Lung (tissue), 16 donors: ENCODE measurements around the gene DYNAP. TPM values are rescaled to one million over a fixed set of nuclear protein-coding genes. Genes with fewer than 3 reads are reported as not detected.

ENCODE experiments used
- ATAC-seq: fragments of 200-7000 bp; cut with Tn5 transposase; one replicate; pipeline ENCODE4 v1.9.1; 2020; ENCODE audit warnings: moderate number of reproducible peaks; ENCODE audit not compliant: insufficient read depth, low FRiP score
- DNase-seq, 3 donors: peaks; one replicate each; pipeline ENCODE4 v3.0.0-alpha.2; 2013 to 2017
- H3K27ac ChIP-seq, 2 donors: one replicate each; pipeline ENCODE4 v1.5.1; 2013; ENCODE audit warnings: mild to moderate bottlenecking in 2 of 2, moderate library complexity in 2 of 2, control low read depth in 1 of 2, inconsistent platforms in 1 of 2, low read depth in 1 of 2, low read length in 1 of 2
- H3K27me3 ChIP-seq, 3 donors: one replicate each; pipeline ENCODE4 v1.5.1; 2013; ENCODE audit warnings: low read length in 2 of 3; ENCODE audit not compliant: control insufficient read depth in 3 of 3, insufficient read depth in 3 of 3
- H3K36me3 ChIP-seq, 4 donors: one replicate each; pipeline ENCODE4 v1.5.1; 2013; ENCODE audit warnings: low read length in 4 of 4, mild to moderate bottlenecking in 1 of 4, moderate library complexity in 1 of 4; ENCODE audit not compliant: control insufficient read depth in 4 of 4, insufficient read depth in 4 of 4
- H3K4me1 ChIP-seq, 5 donors: one replicate each; pipeline ENCODE4 v1.5.1; 2013; ENCODE audit warnings: low read length in 5 of 5, mild to moderate bottlenecking in 2 of 5, moderate library complexity in 1 of 5; ENCODE audit not compliant: control insufficient read depth in 5 of 5, insufficient read depth in 5 of 5
- H3K4me3 ChIP-seq: one replicate; pipeline ENCODE4 v1.5.1; 2013; ENCODE audit warnings: mild to moderate bottlenecking, control low read depth, moderate library complexity
- H3K9ac ChIP-seq, 2 donors: one replicate each; pipeline ENCODE4 v1.5.1; 2013; ENCODE audit warnings: low read length in 2 of 2, control low read depth in 1 of 2; ENCODE audit not compliant: insufficient read depth in 1 of 2
- H3K9me3 ChIP-seq, 4 donors: one replicate each; pipeline ENCODE4 v1.5.1; 2013; ENCODE audit warnings: low read length in 3 of 4, mild to moderate bottlenecking in 1 of 4, moderate library complexity in 1 of 4; ENCODE audit not compliant: control insufficient read depth in 4 of 4, insufficient read depth in 3 of 4
- CTCF ChIP-seq: IDR thresholded peaks from 2 replicates; pipeline ENCODE4 v1.5.1; 2012; ENCODE audit warnings: mild to moderate bottlenecking; ENCODE audit errors: control extremely low read depth, extremely low read depth
- WGBS, 2 donors: extraction: QIAGEN DNeasy Blood & Tissue Kit; methylation state at CpG; one replicate each; pipeline ENCODE4 v1.1.7; 2013; 5-methylcytosine and 5-hydroxymethylcytosine counted together
- long read RNA-seq, 5 donors: transcript quantifications; one replicate each; lab custom pipeline, GENCODE V29; 2026
- polyA plus RNA-seq, 2 donors: library from polyadenylated mRNA; stranded (reverse); fragments of 200-250 nt; gene quantifications; one replicate each; pipeline ENCODE4 v1.2.1, GENCODE V29; 2013
- total RNA-seq, 2 donors: library from RNA; depleted of rRNA in 1 of 2; stranded (reverse); fragments of >200 nt in 1 of 2; gene quantifications; one replicate each; pipeline ENCODE4 v1.2.1, GENCODE V29; 2014 to 2021
- donor health status: control.
- donor health status: control.
- donor health status: Bipolar disorder and iron deficiency.
- donor health status: healthy.
- donor health status: DM: yes; HTN: yes; CAD: no.

Gene DYNAP, protein sequence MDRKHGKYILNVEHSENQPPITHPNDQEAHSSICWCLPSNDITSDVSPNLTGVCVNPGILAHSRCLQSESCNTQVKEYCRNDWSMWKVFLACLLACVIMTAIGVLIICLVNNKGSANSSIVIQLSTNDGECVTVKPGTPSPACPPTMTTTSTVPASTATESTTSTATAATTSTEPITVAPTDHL
- total RNA-seq (not detected), polyA plus RNA-seq (not detected)
- long read RNA-seq, donor 1, result 0 reads
- long read RNA-seq, donor 2, result 0 reads
- long read RNA-seq, donor 3, result 0 reads
- long read RNA-seq, donor 4, result 0 reads
- long read RNA-seq, donor 5, result 0 reads

GRCh38 chr18:54590945-54591344 lies at the start of gene DYNAP:
TSS of gene DYNAP (plus strand) at chr18:54591245. CDS start at chr18:54591283, 38 bp downstream.
- no peak within 1 kb of the TSS for H3K9ac ChIP-seq
- H3K27ac ChIP-seq, result no peak within 1 kb of the TSS
- no peaks in the 10 kb centered on the region for H3K27me3 ChIP-seq
- H3K36me3 ChIP-seq, result no peaks in the 10 kb centered on the region
- no peaks in the 10 kb centered on the region for H3K9me3 ChIP-seq
- H3K4me1 ChIP-seq, result no peaks in the 10 kb centered on the region
- ATAC-seq (no peak), DNase-seq (no peak)
- no peak within 1 kb of the TSS for H3K4me3 ChIP-seq
- WGBS, 2 donors, result 66 to 68% methylated on average over 5 of the region's 5 CpGs
- TF ChIP-seq CTCF, result no peak

DNA sequence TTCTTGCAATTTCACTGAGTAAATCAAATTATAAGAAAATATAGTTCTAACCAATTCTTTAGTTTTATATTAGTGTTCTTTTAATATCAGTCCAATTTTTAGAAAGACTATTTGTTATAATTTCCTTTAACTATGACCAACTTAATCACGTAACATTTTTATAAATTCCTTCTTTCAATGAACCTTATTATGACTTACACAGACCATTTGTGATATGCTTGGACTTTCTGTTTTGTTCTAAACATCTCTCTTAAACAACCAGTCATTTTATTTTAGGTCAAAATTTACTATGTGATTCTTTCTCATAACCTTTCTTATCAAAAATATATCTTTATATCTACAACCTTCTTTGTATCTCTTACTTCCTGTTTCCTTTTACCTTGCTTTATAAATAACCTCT lies 39.5 kb upstream of the DYNAP start:
- WGBS, 2 donors, result 93 to 96% methylated on average over 1 of the region's 1 CpG
- Histone ChIP-seq H3K27ac (no peak overlapping the region), H3K9me3 (no peaks in the 10 kb centered on the region), H3K4me3 (no peak overlapping the region), H3K27me3 (no peaks in the 10 kb centered on the region), H3K36me3 (no peaks in the 10 kb centered on the region), H3K9ac (no peak overlapping the region), H3K4me1 (no peaks in the 10 kb centered on the region)
- ATAC-seq (no peak), DNase-seq (no peak)
- no peak for TF ChIP-seq CTCF

DNA sequence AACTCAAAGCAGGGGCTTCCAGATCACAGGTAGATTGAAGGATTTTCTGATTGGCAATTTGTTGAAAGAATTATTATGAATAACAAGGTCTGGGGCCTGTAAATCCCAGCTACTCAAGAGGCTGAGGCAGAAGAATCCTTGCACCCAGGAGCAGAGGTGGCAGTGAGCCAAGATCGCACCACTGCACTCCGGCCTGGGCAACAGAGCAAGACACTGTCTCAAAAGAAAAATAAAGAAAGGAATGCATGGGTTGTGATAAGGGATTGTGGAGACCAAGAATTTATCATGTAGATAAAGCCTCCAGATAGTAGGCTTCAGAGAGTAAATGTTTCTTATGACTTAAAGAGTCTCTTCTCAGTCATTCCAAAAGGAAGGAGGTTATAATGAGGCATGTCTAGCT lies 35.8 kb upstream of the DYNAP start:
- Histone ChIP-seq H3K27me3 (no peaks in the 10 kb centered on the region), H3K4me3 (no peak overlapping the region), H3K9me3 (no peaks in the 10 kb centered on the region), H3K36me3 (no peaks in the 10 kb centered on the region), H3K4me1 (no peaks in the 10 kb centered on the region), H3K9ac (no peak overlapping the region), H3K27ac (no peak overlapping the region)
- ATAC-seq (no peak), DNase-seq (no peak)
- no peak for TF ChIP-seq CTCF
- WGBS, 2 donors, result 84 to 88% methylated on average over 2 of the region's 2 CpGs

DNA sequence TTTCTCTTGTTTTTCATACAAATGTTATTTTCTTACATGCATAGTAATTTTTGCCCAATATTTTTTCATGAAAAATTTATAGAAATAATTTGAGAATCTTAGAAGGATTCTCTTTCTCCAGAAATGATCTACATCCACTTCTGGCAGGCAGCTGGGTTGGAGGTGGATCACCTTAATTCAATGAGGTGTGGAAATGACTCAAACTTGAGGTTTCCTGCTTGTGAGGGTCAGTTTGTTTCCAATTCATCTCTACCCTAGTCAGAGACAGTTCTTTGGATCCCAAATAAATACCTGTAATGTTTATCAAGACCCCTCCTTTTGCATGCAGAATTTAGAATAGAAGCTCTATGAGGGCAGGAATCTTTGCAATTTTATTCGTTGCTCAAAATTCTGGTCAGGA lies 35.0 kb upstream of the DYNAP start:
- no peaks in the 10 kb centered on the region for H3K27me3 ChIP-seq
- H3K9me3 ChIP-seq, result no peaks in the 10 kb centered on the region
- no peaks in the 10 kb centered on the region for H3K36me3 ChIP-seq
- H3K9ac ChIP-seq, result no peak overlapping the region
- H3K4me1 ChIP-seq, result no peaks in the 10 kb centered on the region
- DNase-seq, result no peak
- H3K4me3 ChIP-seq, result no peak overlapping the region
- WGBS, 2 donors, result 50 to 78% methylated on average over 1 of the region's 1 CpG
- ATAC-seq, result no peak
- H3K27ac ChIP-seq, result no peak overlapping the region
- TF ChIP-seq CTCF, result no peak
